ENCODE measurements around the gene EXOC8.

The EXOC8 gene, protein sequence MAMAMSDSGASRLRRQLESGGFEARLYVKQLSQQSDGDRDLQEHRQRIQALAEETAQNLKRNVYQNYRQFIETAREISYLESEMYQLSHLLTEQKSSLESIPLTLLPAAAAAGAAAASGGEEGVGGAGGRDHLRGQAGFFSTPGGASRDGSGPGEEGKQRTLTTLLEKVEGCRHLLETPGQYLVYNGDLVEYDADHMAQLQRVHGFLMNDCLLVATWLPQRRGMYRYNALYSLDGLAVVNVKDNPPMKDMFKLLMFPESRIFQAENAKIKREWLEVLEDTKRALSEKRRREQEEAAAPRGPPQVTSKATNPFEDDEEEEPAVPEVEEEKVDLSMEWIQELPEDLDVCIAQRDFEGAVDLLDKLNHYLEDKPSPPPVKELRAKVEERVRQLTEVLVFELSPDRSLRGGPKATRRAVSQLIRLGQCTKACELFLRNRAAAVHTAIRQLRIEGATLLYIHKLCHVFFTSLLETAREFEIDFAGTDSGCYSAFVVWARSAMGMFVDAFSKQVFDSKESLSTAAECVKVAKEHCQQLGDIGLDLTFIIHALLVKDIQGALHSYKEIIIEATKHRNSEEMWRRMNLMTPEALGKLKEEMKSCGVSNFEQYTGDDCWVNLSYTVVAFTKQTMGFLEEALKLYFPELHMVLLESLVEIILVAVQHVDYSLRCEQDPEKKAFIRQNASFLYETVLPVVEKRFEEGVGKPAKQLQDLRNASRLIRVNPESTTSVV

DNA sequence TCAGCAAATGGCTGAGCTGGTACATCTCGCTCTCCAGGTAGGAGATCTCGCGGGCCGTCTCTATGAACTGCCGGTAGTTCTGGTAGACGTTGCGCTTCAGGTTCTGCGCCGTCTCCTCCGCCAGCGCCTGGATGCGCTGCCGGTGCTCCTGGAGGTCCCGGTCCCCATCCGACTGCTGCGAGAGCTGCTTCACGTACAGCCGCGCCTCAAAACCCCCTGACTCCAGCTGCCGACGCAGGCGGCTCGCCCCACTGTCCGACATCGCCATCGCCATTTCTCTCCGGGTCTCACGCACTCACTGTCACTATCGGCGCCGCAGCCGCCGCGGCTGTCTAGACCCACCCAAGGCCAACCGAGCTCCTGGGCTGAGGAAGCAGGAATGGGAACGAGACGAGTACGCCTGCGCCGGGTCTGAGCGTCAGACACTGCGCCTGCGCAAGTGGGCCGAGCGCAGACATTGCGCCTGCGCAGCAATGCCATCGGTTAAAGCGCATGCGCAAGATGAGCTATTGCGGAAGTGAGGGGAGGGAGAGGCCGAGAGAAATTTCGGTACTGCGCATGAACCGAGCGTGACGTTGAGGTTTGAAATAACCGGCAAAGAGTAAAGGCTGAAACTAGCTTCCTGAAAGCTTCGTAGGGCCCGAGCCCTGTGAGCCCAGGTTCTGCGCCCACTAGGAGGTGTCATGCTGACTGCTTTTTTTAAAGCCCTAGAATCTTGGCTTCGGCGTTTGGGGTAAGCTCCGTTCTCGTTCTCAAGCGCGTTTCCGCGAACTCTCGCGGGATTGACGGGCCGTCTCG is at the start of gene EXOC8:
TSS of gene EXOC8 (minus strand) at position 381 of the 798 bp plus-strand sequence. CDS start at position 274, 107 bp downstream.
- DNase-seq: peak; percentile 87

DNA sequence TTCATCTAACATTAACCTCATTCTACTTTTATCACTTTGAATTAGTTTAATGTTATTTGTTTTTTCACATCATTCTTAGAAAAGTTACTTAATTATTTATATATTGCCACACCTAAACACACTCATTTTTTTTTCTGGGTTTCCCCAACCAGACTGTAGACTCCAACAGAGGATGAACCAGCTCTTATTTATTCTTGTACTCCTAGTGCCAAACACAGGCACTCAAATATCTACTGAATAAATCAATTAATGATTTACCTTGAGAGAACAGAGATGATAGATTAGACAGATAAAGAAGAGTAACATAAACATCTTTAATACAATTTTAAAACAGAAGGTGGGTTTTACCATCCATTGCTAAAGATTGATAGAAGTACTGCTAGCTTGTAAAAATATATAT is 48.8 kb upstream of the EXOC8 start:
- no peak for DNase-seq

DNA sequence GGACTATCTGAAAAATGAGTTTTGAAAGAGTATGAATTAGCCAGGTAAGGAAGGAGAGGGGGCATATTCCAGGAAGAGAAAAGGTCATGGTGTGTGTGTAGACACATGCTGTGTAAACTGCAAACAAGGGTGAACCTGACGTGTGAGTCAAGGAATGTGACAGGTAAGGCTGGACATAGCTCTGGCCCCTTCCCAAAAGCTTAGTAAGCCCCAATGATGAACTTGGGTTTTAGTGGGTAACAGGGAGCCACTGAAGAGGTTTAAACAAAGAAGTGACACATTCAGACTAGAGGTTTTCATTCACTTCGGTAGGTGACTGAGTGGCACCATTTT is 47.7 kb upstream of the EXOC8 start:
- no peak for DNase-seq

DNA sequence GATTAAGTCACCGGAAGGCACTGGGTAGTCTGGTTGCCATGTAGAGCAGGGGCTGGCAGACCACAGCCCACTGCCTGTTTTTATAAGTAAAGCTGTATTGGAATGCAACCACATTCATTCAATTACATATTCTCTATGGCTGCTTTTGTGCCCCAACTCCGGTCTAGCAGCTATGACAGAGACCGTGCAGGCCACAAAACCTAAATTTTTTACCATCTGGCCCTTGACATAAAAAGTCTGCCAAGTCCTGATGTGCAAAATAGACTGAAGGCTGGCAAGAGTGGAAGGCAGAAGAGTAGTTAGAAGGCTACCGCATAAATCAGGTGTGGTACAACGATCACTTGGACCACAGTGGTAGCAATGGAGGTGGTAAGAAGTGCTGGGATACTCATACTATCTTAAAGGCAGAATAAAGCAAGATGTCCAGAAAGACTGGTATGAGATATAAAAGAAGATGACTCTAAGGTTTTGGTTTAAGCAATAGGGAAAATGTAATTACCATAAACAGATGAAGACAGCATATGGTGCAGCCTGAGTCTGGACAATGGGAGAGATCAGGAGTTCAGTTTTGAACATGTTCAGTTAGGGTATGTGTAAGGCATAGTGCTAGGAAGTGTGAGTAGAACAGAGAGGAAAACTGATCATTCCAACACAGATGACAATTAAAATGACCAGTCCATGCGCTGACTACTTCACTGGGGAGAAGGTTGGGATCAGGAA is 47.2 kb upstream of the EXOC8 start:
- DNase-seq: no peak

DNA sequence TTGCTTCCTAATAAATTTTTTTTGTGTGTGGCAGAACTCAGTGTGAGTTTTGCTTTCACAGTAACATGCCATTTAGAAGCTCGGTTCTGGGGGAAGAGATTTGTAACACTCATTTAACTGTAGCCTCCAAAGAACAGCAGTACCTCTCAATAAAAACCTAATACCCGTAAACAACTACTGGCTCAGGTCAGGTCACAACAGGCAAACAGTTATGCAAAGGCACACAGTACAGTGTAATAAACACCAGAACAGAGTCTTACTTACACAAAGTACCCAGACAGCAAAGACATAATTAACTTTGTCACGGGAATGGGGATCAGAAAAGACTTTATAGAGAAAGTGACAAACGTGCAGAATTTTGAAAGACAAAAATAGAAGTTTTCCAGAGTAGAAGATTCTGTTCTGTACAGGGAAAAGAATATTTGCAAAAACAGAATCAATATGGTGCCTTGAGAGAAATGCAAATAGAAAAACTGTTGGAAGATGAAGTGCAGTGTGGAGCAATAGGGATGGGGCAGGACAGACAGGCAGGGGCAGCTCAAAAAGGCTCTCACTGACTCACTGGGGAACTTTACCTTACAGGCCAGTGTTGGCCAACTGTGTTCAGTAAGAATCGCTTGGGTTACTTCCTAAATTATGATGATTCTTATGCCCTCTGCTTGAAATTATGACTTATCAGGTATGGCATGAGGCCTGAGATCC is 45.7 kb upstream of the EXOC8 start:
- no peak for DNase-seq

DNA sequence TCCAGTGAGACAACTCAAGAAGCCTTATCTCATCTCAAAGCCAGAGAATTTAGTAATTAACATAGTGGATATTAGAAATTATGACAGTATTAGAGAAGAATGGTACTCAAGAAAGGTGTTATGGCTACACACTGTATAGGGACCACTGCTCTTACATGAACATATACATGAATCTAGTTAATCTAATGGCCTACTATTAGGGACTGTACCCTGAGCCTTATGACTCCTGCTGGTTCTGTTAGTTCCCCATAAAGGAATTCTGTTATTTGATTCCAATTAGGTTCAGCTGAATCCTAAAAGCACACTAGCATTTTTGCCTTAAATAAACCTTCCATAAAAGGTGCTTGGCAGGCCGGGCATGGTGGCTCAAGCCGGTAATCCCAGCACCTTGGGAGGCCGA is 44.8 kb upstream of the EXOC8 start:
- DNase-seq: no peak

DNA sequence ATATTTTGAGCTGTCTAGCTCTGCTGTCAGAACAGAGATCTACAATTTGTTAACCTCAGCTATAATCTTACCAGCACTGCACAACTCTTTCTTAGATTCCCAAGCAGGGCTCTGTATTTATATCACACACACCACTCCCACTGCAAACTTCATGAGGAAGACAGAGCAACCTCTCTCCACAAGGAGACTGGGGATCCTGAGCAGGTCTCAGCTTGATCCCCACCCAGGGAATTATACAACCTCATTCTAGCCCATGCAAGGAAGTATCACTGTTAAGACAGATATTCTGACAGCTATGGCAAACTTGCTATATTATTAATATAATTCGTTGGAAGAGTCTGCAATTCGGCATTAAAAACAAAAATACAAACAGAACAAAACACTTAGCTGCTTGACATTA is 44.1 kb upstream of the EXOC8 start:
- DNase-seq: no peak

DNA sequence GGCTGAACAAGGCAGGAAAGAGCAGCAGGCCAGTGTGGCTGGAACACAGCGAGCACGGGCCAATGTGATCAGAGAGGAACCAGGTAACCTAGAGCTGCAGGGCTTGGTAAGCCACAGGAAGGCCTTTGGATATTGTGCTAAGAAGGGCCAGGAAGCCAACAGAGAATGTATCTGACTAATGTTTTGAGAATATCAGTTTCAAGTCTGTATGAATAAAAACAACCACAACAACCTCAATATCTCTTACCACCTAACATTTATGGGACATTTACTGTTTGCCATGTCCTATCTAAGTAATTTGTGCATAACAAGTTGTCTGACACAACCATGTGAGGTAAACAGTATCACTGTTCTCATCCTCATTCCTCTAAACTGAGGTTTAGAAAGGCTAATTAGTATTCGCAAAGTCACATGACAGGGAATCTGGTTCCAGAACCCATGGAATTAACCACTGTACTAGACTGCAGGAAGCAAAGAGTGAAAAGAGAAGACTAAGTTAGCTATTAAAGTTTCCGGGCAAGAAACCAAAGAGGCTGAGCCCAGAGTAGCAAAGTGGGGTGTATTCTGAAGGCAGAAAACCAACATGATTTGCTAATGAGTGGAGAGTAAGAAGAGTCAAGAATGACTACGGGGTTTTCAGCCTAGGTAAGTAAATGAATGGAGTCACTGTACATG is 39.4 kb upstream of the EXOC8 start:
- DNase-seq: no peak

DNA sequence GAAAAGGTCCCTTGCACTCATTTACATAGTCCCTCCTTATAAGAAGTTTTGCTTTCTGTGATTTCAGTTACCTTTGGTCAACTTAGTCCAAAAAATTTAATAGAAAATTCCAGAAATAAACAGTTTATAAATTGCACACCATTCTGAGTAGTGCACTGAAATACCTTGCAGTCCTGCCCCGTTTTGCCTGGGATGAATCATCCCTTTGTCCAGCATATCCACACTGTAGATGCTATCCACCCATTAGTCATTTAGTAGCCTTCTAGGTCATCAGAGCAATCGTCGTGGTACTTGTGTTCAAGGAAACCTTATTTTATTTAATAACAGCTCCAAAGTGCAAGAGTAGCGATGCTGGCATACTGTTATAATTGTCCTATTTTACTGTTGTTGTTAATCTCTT is 38.4 kb upstream of the EXOC8 start:
- DNase-seq: no peak

DNA sequence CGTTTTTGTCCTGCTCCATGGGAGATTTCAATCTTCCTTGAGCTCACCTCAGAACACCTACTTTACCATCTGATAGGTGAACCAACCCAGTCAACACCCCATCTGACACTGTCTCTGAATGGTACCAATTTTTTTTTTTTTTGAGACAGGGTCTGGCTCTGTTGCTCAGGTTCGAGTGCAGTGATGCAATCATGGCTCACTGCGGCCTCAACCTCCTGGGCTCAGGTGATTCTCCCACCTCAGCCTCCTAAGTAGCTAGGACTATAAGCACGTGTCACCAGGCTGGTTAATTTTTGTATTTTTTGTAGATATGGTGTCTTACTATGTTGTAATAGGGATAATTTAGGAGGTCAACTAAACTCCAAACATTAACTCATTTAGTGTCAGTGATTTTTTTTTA is 36.7 kb upstream of the EXOC8 start:
- no peak for DNase-seq

DNA sequence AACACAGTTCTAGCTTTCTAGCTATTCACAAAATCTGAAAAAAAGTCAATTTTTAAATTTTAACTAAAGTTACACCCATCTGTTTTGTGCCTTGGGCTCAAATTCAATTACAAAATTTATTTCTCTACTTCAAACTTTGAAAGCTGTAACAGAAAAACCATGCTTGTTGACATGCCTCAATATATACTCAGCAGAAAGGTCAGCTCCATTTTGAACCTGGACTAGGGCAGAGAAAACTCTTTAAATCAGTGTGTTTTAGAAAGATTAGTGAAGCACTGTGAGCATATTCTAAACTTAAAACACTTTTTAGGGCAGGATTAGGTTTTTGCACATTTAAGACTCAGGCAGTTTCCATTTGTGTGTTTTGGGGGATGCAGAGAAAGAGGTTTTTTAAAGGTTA is 34.8 kb upstream of the EXOC8 start:
- DNase-seq: no peak

DNA sequence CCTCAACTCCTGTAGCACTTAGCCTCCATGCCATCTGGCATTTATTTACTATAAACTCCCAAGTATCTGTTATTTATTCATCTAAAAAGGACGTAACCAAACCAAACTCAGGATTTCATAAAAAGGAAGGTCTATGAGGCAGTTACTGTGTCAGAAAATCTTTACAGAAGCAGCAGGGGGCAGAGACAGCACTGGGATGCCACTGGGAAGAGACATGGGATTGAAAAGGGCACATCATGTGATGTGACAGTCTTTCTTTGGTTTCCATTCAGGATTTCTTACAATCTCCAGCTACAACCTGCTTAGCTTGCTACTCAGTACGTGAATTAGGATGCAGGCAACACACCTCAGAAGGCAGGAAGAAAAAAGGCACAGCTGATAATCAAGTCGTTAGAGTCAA is 31.6 kb upstream of the EXOC8 start:
- no peak for DNase-seq

DNA sequence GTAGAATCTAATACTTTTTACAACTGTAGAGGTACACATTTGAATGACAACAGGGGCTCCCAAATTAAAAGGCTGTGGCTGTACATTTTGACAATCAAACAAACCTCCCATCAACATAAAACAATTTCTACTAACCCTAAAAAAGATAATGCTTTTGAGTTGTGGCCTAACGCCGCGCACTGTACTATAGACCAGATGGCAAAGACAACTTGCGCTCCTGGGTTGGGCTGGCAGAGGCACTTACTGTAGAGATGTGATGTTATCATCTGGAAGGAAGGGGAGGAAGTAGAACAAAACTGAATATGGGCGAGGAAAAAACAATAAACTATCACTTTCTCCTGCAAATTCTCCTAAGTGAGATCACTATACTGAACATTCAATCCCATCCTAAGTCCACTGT is 26.5 kb upstream of the EXOC8 start:
- no peak for DNase-seq

DNA sequence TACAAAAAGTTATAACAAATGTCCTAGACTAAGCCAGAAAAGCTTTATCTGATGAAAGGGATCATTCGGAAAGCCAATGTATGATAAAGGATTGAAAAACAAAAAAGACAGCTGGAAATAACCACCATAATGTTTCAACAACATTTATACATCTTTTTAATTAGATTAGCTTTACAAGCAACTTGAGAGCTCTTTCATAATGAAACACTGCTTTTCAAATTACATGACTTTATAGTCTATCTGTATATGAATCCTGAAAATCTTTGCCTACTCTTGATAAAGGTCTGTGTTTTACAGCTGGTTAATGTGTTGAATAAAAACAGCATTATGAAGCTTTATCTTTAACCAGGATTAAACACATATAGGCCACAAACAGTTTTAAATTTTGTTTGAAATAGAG is 26.0 kb upstream of the EXOC8 start:
- DNase-seq: no peak

DNA sequence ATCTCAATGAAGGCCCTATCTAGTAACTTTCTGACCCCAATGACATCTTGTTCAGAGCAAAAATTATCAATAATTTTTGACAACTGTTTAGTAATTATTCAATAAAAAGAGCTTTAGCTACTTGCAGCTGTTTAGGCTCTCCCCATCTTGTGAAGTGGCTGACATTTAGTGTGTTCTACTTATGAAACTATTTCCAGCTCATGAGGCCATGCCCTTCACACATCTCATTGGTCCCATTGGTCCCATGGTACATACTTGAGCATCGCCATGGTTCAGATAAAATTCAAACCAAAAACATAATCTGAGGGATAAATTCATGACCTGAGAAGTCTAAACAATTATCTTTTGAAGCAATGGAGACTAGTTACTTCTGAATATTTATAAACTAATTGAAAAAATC is 24.7 kb upstream of the EXOC8 start:
- DNase-seq: no peak

DNA sequence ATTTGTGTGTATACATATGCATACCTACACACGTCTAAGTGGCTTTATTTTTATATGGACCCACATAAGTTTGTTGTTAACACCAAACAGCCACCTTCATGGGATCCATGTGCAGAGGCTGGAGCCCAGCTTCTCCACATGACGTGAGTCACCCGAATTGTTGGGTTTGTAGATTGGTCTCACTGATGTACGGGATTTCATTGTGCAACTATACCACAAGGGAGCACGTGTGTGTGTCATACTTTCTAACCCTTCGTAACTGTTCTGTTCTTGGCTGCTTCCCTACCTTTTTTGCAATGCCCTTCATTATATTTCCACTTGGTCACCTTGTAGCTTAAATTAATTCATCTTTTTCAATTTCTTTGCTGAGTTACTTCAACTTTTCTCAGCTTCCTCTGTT is 21.5 kb upstream of the EXOC8 start:
- no peak for DNase-seq

DNA sequence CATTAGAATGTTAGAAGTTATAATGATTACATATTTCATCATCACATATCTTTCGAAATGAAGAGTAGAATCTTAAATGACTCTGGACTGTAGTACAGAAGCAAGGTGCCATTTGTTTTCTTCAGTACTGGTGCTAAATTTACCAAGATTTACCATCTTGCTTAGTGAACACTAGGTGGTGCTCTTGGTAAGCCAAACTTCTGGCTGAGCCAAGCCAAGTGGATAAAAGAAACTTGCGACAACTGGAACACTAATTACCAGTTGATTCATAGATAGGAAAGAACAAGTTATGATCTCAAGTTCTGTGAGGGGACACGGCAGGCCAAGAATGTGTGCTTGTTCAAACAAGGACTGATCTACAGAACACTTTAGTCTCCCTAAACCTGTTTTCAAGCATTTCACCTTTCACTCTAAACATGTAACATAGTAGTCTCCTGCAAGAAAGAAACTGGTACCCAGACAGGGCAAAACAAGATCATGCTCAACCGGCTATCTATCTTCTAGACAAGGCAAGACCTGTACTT is 20.2 kb upstream of the EXOC8 start:
- DNase-seq: peak; percentile 30

DNA sequence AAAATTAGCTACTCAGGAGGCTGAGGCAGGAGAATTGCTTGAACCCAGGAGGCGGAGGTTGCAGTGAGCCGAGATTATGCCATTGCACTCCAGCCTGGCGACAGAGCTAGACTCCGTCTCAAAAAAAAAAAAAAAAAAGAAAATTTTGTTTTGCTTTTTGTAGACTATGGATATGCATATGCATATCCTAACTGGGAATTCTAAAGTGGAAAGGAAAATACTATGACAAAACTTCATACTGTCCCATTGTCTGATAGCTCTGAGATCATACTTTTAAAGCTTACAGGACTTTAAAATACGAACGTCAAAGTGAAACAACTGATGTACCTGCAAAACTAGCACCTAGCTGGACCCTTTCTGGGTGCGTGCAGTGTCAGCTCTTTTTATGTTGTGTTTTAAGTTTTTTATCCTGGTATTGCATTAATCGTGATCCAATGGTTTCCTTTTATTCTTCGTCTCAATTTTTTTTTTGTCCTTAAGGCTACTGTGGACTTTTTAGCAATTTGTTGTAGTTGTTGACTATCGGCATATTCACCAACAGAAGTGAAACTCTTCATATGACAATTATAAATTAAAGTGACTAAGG is 19.6 kb upstream of the EXOC8 start:
- no peak for DNase-seq

DNA sequence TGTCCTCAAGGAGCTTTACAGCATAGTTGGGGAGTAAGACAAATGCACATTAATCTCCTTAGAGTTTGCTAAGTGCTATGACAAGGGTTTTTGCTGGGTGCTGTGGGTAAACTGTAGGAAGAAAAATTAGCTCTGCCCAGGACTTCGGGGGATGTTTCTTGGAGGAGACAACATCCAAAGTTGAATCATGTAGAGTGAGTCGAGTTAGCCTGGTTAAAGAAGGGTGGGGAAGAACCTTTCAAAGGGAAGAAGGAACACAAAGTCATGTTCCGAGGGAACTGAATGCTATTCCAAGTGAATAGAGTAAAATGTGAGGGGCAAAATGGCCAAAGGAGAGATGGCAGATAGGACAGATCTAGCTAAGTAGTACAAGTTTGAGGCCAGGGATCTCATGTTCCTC is 17.5 kb upstream of the EXOC8 start:
- DNase-seq: no peak

DNA sequence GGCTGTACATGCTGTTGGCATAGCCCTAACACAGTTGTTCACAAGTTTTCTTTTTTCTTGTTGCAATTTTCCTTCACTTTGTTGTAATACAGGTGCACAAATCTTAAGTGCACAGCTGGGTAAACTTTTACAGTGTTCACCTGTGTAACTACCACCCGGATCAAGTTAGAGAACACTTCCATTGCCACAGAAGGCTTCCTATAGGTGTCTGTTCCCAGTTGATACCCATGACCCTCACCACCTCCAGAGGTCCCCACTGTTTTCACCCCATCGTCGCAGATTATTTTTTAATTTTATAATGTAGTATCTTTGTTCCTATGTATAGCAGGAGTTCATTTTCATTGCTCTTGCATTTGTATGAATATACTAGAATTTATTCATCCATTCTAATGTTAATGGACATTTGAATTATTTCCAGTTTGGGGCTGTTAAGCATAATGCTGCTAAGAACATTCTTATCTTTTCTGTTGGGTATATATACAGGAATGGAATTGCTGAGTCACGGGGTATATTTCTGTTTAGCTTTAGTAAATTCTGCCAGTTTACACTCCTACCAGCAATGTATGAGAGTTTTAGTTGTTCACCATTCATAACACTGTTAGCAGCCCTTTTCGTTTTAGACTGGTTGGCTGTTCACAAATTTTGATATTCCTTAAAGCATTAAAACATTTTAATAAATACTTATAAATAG is 16.8 kb upstream of the EXOC8 start:
- no peak for DNase-seq

DNA sequence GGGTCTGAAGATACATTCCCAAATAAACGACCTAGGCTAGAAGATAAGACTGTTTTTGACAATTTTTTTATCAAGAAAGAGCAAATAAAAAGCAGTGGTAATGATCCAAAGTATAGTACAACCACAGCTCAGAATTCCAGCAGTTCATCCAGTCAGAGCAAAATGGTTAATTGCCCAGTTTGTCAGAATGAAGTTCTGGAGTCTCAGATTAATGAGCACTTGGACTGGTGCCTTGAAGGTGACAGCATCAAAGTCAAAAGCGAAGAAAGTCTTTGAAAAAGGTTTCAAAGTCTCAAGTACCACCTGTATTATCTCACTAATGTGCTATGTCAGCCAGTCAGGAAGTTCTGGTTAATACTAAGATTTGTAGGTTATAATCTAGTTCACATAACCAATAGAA is 15.4 kb upstream of the EXOC8 start:
- DNase-seq: no peak

Data from NCI-H1105 (cell line).